Thyroid gland (tissue), 4 donors: ENCODE data around the gene FBXL17. TPM values are rescaled to one million over a fixed set of nuclear protein-coding genes. Genes with fewer than 3 reads are reported as not detected.

Experiments
- DNase-seq, 2 donors: peaks; one replicate each; pipeline ENCODE4 v3.0.0-alpha.2; 2019
- H3K27ac ChIP-seq, 3 donors: fragments of 200-600 bp; sonication (generic); 1 replicate in 2 of 3; 2 replicates in 1 of 3; pipeline ENCODE4 v1.5.1; 2016 to 2019; ENCODE audit warnings: mild to moderate bottlenecking in 1 of 3, moderate library complexity in 1 of 3
- H3K27me3 ChIP-seq: fragments of 200-600 bp; sonication (generic); one replicate; pipeline ENCODE4 v1.5.1; 2019
- H3K36me3 ChIP-seq, 2 donors: fragments of 200-600 bp; sonication (generic); one replicate each; pipeline ENCODE4 v1.5.1; 2016 to 2019
- H3K4me1 ChIP-seq, 2 donors: fragments of 200-600 bp; sonication (generic); one replicate each; pipeline ENCODE4 v1.5.1; 2017 to 2019
- H3K4me3 ChIP-seq, 3 donors: fragments of 200-600 bp; sonication (generic); replicated peaks in 1 of 3; 1 replicate in 2 of 3; 2 replicates in 1 of 3; pipeline ENCODE4 v1.5.1; 2016; ENCODE audit warnings: mild to moderate bottlenecking in 1 of 3
- H3K9me3 ChIP-seq: fragments of 200-600 bp; sonication (generic); one replicate; pipeline ENCODE4 v1.5.1; 2017
- POLR2A ChIP-seq, 2 donors: fragments of 450-650 bp; IDR thresholded peaks; one replicate each; pipeline ENCODE4 v1.6.1; 2017; ENCODE audit warnings: antibody characterized with exemption in 2 of 2, mild to moderate bottlenecking in 2 of 2, moderate library complexity in 1 of 2
- WGBS, 2 donors: methylation state at CpG; one replicate each; pipeline ENCODE4 v1.1.5; 2017; 5-methylcytosine and 5-hydroxymethylcytosine counted together
- intact Hi-C: fragments of 100-400 bp; cut with DNase I; formaldehyde crosslinking; loops from one replicate; pipeline ENCODE4 v1.15.1; 2023
- total RNA-seq, 4 donors: library from RNA; depleted of rRNA; stranded (reverse); fragments of >200 nt; gene quantifications; one replicate each; pipeline ENCODE4 v1.2.3, GENCODE V29; 2016
- TF ChIP-seq, protein P1 (sequence below), 6 experiments: fragments of 200-600 bp in 3 of 6; fragments of 450-650 bp in 3 of 6; sonication (generic) in 3 of 6; IDR thresholded peaks; one replicate each; pipeline ENCODE4 v1.5.1; 2016 to 2019; ENCODE audit warnings: antibody characterized with exemption in 6 of 6, mild to moderate bottlenecking in 2 of 6, inconsistent platforms in 1 of 6, moderate library complexity in 1 of 6

The FBXL17 gene
- total RNA-seq, 4 donors from 2014 or later, result 37.6 to 77.7 (median 55.6) TPM

GRCh38 chr5:107949688-107950341 is 432.1 kb downstream of the FBXL17 start:
- no peak for DNase-seq
- Histone ChIP-seq H3K4me3 (no peak overlapping the region), H3K27me3 (no peaks in the 10 kb centered on the region), H3K4me1 (peaks cover 0 to 7% of the 10 kb centered on the region in 2 donors), H3K27ac (no peak overlapping the region), H3K36me3 (no peaks in the 10 kb centered on the region), H3K9me3 (no peaks in the 10 kb centered on the region)
- no peak for TF ChIP-seq POLR2A (IDR thresholded peaks at IDR 0.05)
- TF ChIP-seq, protein P1, sequence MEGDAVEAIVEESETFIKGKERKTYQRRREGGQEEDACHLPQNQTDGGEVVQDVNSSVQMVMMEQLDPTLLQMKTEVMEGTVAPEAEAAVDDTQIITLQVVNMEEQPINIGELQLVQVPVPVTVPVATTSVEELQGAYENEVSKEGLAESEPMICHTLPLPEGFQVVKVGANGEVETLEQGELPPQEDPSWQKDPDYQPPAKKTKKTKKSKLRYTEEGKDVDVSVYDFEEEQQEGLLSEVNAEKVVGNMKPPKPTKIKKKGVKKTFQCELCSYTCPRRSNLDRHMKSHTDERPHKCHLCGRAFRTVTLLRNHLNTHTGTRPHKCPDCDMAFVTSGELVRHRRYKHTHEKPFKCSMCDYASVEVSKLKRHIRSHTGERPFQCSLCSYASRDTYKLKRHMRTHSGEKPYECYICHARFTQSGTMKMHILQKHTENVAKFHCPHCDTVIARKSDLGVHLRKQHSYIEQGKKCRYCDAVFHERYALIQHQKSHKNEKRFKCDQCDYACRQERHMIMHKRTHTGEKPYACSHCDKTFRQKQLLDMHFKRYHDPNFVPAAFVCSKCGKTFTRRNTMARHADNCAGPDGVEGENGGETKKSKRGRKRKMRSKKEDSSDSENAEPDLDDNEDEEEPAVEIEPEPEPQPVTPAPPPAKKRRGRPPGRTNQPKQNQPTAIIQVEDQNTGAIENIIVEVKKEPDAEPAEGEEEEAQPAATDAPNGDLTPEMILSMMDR (IDR thresholded peaks at IDR 0.05), result no peak
- WGBS, 2 donors, result 88 to 92% methylated on average over 6 of the region's 6 CpGs
- intact Hi-C loops, result no loop called here

- Histone ChIP-seq H3K9me3 (no peaks in the 10 kb centered on the region), H3K27ac (no peak overlapping the region), H3K4me3 (no peak overlapping the region), H3K36me3 (no peaks in the 10 kb centered on the region), H3K27me3 (no peaks in the 10 kb centered on the region), H3K4me1 (peaks cover 0 to 7% of the 10 kb centered on the region in 2 donors)
- no peak for DNase-seq
- WGBS, 2 donors, result 92 to 93% methylated on average over 1 of the region's 1 CpG
- no peak for TF ChIP-seq POLR2A (IDR thresholded peaks at IDR 0.05)
- TF ChIP-seq, protein P1 (IDR thresholded peaks at IDR 0.05), result no peak
- intact Hi-C loops, result no loop called here
Measured at GRCh38 chr5:107948377-107948776, 433.5 kb downstream of the FBXL17 start.

- no peaks in the 10 kb centered on the region for H3K27me3 ChIP-seq
- H3K9me3 ChIP-seq, result no peaks in the 10 kb centered on the region
- no peaks in the 10 kb centered on the region for H3K4me1 ChIP-seq
- intact Hi-C loops, result no loop called here
- TF ChIP-seq POLR2A (IDR thresholded peaks at IDR 0.05), result no peak
- TF ChIP-seq, protein P1 (IDR thresholded peaks at IDR 0.05), result no peak
- no peak for DNase-seq
- no peaks in the 10 kb centered on the region for H3K36me3 ChIP-seq
- H3K4me3 ChIP-seq, result no peak overlapping the region
- H3K27ac ChIP-seq, result no peak overlapping the region
- WGBS, 2 donors, result 94 to 95% methylated on average over 2 of the region's 2 CpGs
Measured at GRCh38 chr5:107945061-107945460, 436.8 kb downstream of the FBXL17 start.

DNA sequence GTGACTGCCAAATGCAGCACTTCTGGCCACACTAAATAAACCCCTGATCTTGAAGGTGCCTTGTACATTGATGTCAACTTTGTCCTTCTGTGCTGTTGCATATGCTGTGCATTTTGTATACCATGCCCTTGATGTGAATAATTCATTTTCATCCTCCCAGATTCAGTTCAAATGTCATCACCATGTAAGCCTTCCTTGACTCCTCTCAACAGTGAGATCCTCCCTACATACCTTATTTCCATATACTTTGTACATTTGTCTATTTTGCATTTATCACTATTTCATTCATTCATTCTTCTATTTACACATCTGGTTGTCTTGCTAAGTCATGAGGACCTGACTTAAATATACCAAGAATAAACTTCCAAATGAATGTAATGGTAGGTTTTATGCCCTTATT is 438.0 kb downstream of the FBXL17 start:
- no peak overlapping the region for H3K27ac ChIP-seq
- intact Hi-C loops, result no loop called here
- H3K27me3 ChIP-seq, result no peaks in the 10 kb centered on the region
- no peak overlapping the region for H3K4me3 ChIP-seq
- H3K9me3 ChIP-seq, result no peaks in the 10 kb centered on the region
- DNase-seq, result no peak
- H3K4me1 ChIP-seq, result no peaks in the 10 kb centered on the region
- TF ChIP-seq, protein P1 (IDR thresholded peaks at IDR 0.05), result no peak
- no peak for TF ChIP-seq POLR2A (IDR thresholded peaks at IDR 0.05)
- H3K36me3 ChIP-seq, result no peaks in the 10 kb centered on the region

DNA sequence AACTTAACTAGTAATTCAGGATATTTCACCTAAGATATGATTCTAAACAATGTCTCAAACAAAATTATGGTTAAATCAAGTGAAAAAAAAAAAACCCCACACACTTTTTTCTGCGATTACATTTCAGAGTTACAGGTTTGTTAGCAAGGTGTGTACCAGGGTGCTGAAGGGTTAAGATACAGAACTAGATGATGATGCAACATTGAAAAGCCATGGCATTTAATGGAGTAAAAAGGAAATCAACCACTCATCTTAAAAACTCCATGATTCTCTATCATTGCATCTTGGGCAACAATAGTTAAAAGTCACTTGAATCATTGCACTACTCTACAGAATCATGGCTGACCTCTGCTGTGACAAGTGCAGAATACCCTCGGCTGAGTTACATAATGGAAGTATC is 440.9 kb downstream of the FBXL17 start:
- Histone ChIP-seq H3K4me3 (no peak overlapping the region), H3K27ac (no peak overlapping the region), H3K4me1 (no peaks in the 10 kb centered on the region), H3K27me3 (no peaks in the 10 kb centered on the region), H3K36me3 (no peaks in the 10 kb centered on the region), H3K9me3 (no peaks in the 10 kb centered on the region)
- intact Hi-C loops, result no loop called here
- WGBS, 2 donors, result 79 to 87% methylated on average over 2 of the region's 2 CpGs
- no peak for TF ChIP-seq POLR2A (IDR thresholded peaks at IDR 0.05)
- TF ChIP-seq, protein P1 (IDR thresholded peaks at IDR 0.05), result no peak
- no peak for DNase-seq
